A673 (cell line): ENCODE results near the gene CIP2A.

Experiments
- CTCF ChIP-seq: fragments of 300-800, 200-600 bp; sonication (generic); conservative IDR thresholded peaks from 2 replicates; pipeline ENCODE4 v1.5.1; 2017; ENCODE audit warnings: low read depth, mild to moderate bottlenecking, antibody characterized with exemption, low read length, moderate library complexity, mixed read lengths
- EZH2 ChIP-seq: fragments of 200-600 bp; sonication (generic); IDR thresholded peaks from 2 replicates; pipeline ENCODE4 v1.6.1; 2017; ENCODE audit warnings: borderline replicate concordance, low read depth, mild to moderate bottlenecking, mixed read lengths, antibody characterized with exemption, low read length; ENCODE audit not compliant: poor library complexity, severe bottlenecking

DNA sequence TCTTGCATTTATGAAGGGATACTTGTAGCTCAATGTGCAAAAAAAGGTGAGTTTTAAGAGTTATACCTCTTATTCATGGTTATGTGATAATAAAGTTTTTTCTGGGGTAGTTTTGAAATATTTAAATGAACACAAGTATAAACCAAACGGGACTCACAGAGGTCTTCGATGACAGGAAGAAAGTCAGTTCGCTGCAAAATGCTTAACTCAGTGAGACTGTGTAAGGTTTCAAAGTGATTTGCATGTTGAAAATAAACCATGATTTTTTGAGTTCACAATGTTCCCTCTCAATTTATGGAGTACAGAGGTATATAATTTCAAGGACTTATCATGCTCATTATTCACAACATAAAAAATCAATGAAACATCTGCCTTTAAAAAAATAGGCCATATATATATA is 42.5 kb downstream of the CIP2A start:
- TF ChIP-seq CTCF (no peak), EZH2 (no peak)
